Testis (tissue), 2 donors: ENCODE data around the gene ARMC6.

ENCODE experiments used
- CTCF ChIP-seq, 3 experiments: fragments of 450-650 bp in 2 of 3; fragments of 200-600 bp in 1 of 3; sonication (generic) in 1 of 3; IDR thresholded peaks; one replicate each; pipeline ENCODE4 v1.5.1; 2016 to 2019; ENCODE audit warnings: antibody characterized with exemption in 3 of 3, mild to moderate bottlenecking in 2 of 3, moderate library complexity in 1 of 3
- POLR2A ChIP-seq: fragments of 450-650 bp; IDR thresholded peaks from one replicate; pipeline ENCODE4 v1.6.1; 2017; ENCODE audit warnings: antibody characterized with exemption, mild to moderate bottlenecking, moderate library complexity

GRCh38 chr19:18991468-18991867 lies 41.9 kb upstream of the ARMC6 start:
- TF ChIP-seq CTCF (IDR thresholded peaks at IDR 0.05) (no peak), POLR2A (no peak)
